Trophoblast cell (in vitro differentiated cells and primary cell): Measurements from ENCODE around the gene ABL1.

Experiments
- DNase-seq, 2 donors: peaks; one replicate each; pipeline ENCODE4 v3.0.0-alpha.2; 2016
- H2AFZ ChIP-seq: 2 replicates; pipeline ENCODE4 v1.6.1; 2013; ENCODE audit warnings: low read length, moderate library complexity, mild to moderate bottlenecking; ENCODE audit not compliant: insufficient read depth, poor library complexity
- H2AK5ac ChIP-seq: 2 replicates; pipeline ENCODE4 v1.6.1; 2013; ENCODE audit warnings: mild to moderate bottlenecking, low read length
- H2BK120ac ChIP-seq: 2 replicates; pipeline ENCODE4 v1.6.1; 2013; ENCODE audit warnings: low read length, mild to moderate bottlenecking, moderate library complexity; ENCODE audit not compliant: insufficient read depth, poor library complexity
- H2BK12ac ChIP-seq: 2 replicates; pipeline ENCODE4 v1.6.1; 2013; ENCODE audit warnings: mild to moderate bottlenecking, low read length, moderate library complexity
- H2BK5ac ChIP-seq: 2 replicates; pipeline ENCODE4 v1.6.1; 2013; ENCODE audit warnings: low read length, low read depth, moderate library complexity, mild to moderate bottlenecking; ENCODE audit not compliant: poor library complexity
- H3K14ac ChIP-seq: 2 replicates; pipeline ENCODE4 v1.6.1; 2013; ENCODE audit warnings: mild to moderate bottlenecking, low read length
- H3K18ac ChIP-seq: 2 replicates; pipeline ENCODE4 v1.6.1; 2013; ENCODE audit warnings: mild to moderate bottlenecking, low read length
- H3K23ac ChIP-seq: 2 replicates; pipeline ENCODE4 v1.6.1; 2013; ENCODE audit warnings: low read length
- H3K27ac ChIP-seq: 2 replicates; pipeline ENCODE4 v1.5.1; 2013; ENCODE audit warnings: low read depth, mild to moderate bottlenecking, inconsistent platforms, low read length, moderate library complexity
- H3K27me3 ChIP-seq: 2 replicates; pipeline ENCODE4 v1.6.1; 2013; ENCODE audit warnings: inconsistent platforms, mild to moderate bottlenecking, low read length, moderate library complexity; ENCODE audit not compliant: insufficient read depth
- H3K36me3 ChIP-seq, 2 experiments: 1 replicate in 1 of 2; 2 replicates in 1 of 2; pipeline ENCODE4 v1.6.1; 2013; ENCODE audit warnings: low read length in 2 of 2, mild to moderate bottlenecking in 2 of 2, moderate library complexity in 1 of 2; ENCODE audit not compliant: insufficient read depth in 2 of 2, control insufficient read depth in 1 of 2
- H3K4ac ChIP-seq: 2 replicates; pipeline ENCODE4 v1.6.1; 2013; ENCODE audit warnings: low read depth, mild to moderate bottlenecking, low read length, moderate library complexity
- H3K4me1 ChIP-seq, 2 experiments: 1 replicate in 1 of 2; 2 replicates in 1 of 2; pipeline ENCODE4 v1.6.1; 2013; ENCODE audit warnings: low read length in 2 of 2, mild to moderate bottlenecking in 2 of 2, moderate library complexity in 1 of 2; ENCODE audit not compliant: insufficient read depth in 2 of 2, control insufficient read depth in 1 of 2
- H3K4me2 ChIP-seq: 2 replicates; pipeline ENCODE4 v1.6.1; 2013; ENCODE audit warnings: inconsistent platforms, mild to moderate bottlenecking, low read length, moderate library complexity
- H3K4me3 ChIP-seq: 2 replicates; pipeline ENCODE4 v1.5.1; 2013; ENCODE audit warnings: mild to moderate bottlenecking, low read depth, low read length, inconsistent platforms
- H3K79me1 ChIP-seq: one replicate; pipeline ENCODE4 v1.6.1; 2013; ENCODE audit warnings: low read length
- H3K79me2 ChIP-seq: 2 replicates; pipeline ENCODE4 v1.6.1; 2013; ENCODE audit warnings: low read length, mild to moderate bottlenecking; ENCODE audit not compliant: control insufficient read depth, insufficient read depth, poor library complexity
- H3K9ac ChIP-seq: 2 replicates; pipeline ENCODE4 v1.6.1; 2013; ENCODE audit warnings: mild to moderate bottlenecking, low read length
- H3K9me3 ChIP-seq: 2 replicates; pipeline ENCODE4 v1.6.1; 2013; ENCODE audit warnings: low read depth, mild to moderate bottlenecking, control low read depth, inconsistent platforms, low read length; ENCODE audit not compliant: insufficient read depth
- H4K12ac ChIP-seq: 2 replicates; pipeline ENCODE4 v1.6.1; 2013; ENCODE audit warnings: low read depth, mild to moderate bottlenecking, low read length, moderate library complexity
- H4K8ac ChIP-seq: 2 replicates; pipeline ENCODE4 v1.6.1; 2013; ENCODE audit warnings: low read depth, mild to moderate bottlenecking, low read length, moderate library complexity
- H4K91ac ChIP-seq: one replicate; pipeline ENCODE4 v1.6.1; 2013; ENCODE audit warnings: low read depth, mild to moderate bottlenecking, low read length, moderate library complexity
- WGBS: extraction: QIAGEN DNeasy Blood & Tissue Kit; methylation state at CpG from one replicate; pipeline ENCODE4 v1.1.7; 2013; ENCODE audit warnings: missing lambda C conversion rate; ENCODE audit not compliant: insufficient read length, insufficient coverage; ENCODE audit errors: extremely low coverage; 5-methylcytosine and 5-hydroxymethylcytosine counted together

ABL1 gene

GRCh38 chr9:130868230-130868629 is 33.2 kb downstream of the ABL1 start:
- Histone ChIP-seq H2BK5ac (no peak overlapping the region), H4K8ac (no peak overlapping the region), H2AFZ (no peak overlapping the region), H3K79me2 (no peaks in the 10 kb centered on the region), H3K18ac (no peak overlapping the region), H2AK5ac (no peak overlapping the region), H2BK12ac (no peak overlapping the region), H3K4me3 (no peak overlapping the region), H3K4ac (no peak overlapping the region), H3K36me3 (peaks cover 25 to 39% of the 10 kb centered on the region in 2 experiments), H3K79me1 (no peaks in the 10 kb centered on the region), H3K4me1 (no peaks in the 10 kb centered on the region), H2BK120ac (no peak overlapping the region), H3K9ac (no peak overlapping the region), H3K4me2 (no peak overlapping the region), H3K23ac (no peak overlapping the region), H3K14ac (no peak overlapping the region), H3K27me3 (no peaks in the 10 kb centered on the region), H4K91ac (no peak overlapping the region), H3K9me3 (no peaks in the 10 kb centered on the region), H4K12ac (no peak overlapping the region), H3K27ac (no peak overlapping the region)
- no peak for DNase-seq
- WGBS: no CpG with 5 or more reads among the region's 3 CpGs

- DNase-seq: no peak
- no CpG with 5 or more reads among the region's 8 CpGs for WGBS
- Histone ChIP-seq H2AK5ac (no peak overlapping the region), H2BK12ac (no peak overlapping the region), H4K91ac (no peak overlapping the region), H3K4me1 (no peaks in the 10 kb centered on the region), H3K23ac (no peak overlapping the region), H3K79me1 (no peaks in the 10 kb centered on the region), H3K36me3 (peaks cover 30 to 46% of the 10 kb centered on the region in 2 experiments), H3K27ac (no peak overlapping the region), H3K18ac (no peak overlapping the region), H3K14ac (no peak overlapping the region), H3K9me3 (no peaks in the 10 kb centered on the region), H3K27me3 (no peaks in the 10 kb centered on the region), H3K4me2 (no peak overlapping the region), H3K9ac (no peak overlapping the region), H4K12ac (no peak overlapping the region), H3K79me2 (no peaks in the 10 kb centered on the region), H2BK5ac (no peak overlapping the region), H2BK120ac (no peak overlapping the region), H3K4ac (peak overlapping the region; percentile 28), H2AFZ (no peak overlapping the region), H3K4me3 (no peak overlapping the region), H4K8ac (no peak overlapping the region)
Observed at GRCh38 chr9:130869250-130869649, 34.2 kb downstream of the ABL1 start.

GRCh38 chr9:130870491-130871381 is 35.7 kb downstream of the ABL1 start:
- WGBS: no CpG with 5 or more reads among the region's 17 CpGs
- Histone ChIP-seq H2AFZ (no peak overlapping the region), H2BK12ac (no peak overlapping the region), H3K23ac (no peak overlapping the region), H3K79me2 (no peaks in the 10 kb centered on the region), H4K8ac (no peak overlapping the region), H3K9me3 (no peaks in the 10 kb centered on the region), H4K91ac (no peak overlapping the region), H2BK120ac (no peak overlapping the region), H3K36me3 (peaks cover 35 to 55% of the 10 kb centered on the region in 2 experiments), H3K27me3 (no peaks in the 10 kb centered on the region), H3K4me1 (no peaks in the 10 kb centered on the region), H3K79me1 (no peaks in the 10 kb centered on the region), H3K9ac (no peak overlapping the region), H2AK5ac (no peak overlapping the region), H3K4ac (no peak overlapping the region), H3K27ac (no peak overlapping the region), H3K4me2 (no peak overlapping the region), H3K14ac (no peak overlapping the region), H3K4me3 (no peak overlapping the region), H4K12ac (no peak overlapping the region), H3K18ac (no peak overlapping the region), H2BK5ac (no peak overlapping the region)
- no peak for DNase-seq

- H3K23ac ChIP-seq: no peak overlapping the region
- H4K12ac ChIP-seq: no peak overlapping the region
- H4K91ac ChIP-seq: no peak overlapping the region
- no peak overlapping the region for H3K4me2 ChIP-seq
- H3K4me1 ChIP-seq: no peaks in the 10 kb centered on the region
- peaks cover 35 to 55% of the 10 kb centered on the region in 2 experiments for H3K36me3 ChIP-seq
- H2BK12ac ChIP-seq: no peak overlapping the region
- DNase-seq: no peak
- H3K27me3 ChIP-seq: no peaks in the 10 kb centered on the region
- H3K27ac ChIP-seq: no peak overlapping the region
- no CpG with 5 or more reads among the region's 10 CpGs for WGBS
- H4K8ac ChIP-seq: no peak overlapping the region
- H2BK5ac ChIP-seq: no peak overlapping the region
- H3K9ac ChIP-seq: no peak overlapping the region
- H3K79me2 ChIP-seq: no peaks in the 10 kb centered on the region
- H3K14ac ChIP-seq: no peak overlapping the region
- no peak overlapping the region for H2AFZ ChIP-seq
- H2AK5ac ChIP-seq: no peak overlapping the region
- H3K79me1 ChIP-seq: no peaks in the 10 kb centered on the region
- H3K9me3 ChIP-seq: no peaks in the 10 kb centered on the region
- H3K4me3 ChIP-seq: no peak overlapping the region
- H2BK120ac ChIP-seq: no peak overlapping the region
- no peak overlapping the region for H3K18ac ChIP-seq
- no peak overlapping the region for H3K4ac ChIP-seq
Observed at GRCh38 chr9:130871395-130872062, 36.5 kb downstream of the ABL1 start.
